Hepatocyte (in vitro differentiated cells): ENCODE results near the gene RALGDS. TPM values are rescaled to one million over a fixed set of nuclear protein-coding genes. Genes with fewer than 3 reads are reported as not detected.

Experiments used
- DNase-seq: peaks from one replicate; pipeline ENCODE4 v3.0.0-alpha.2; 2016; ENCODE audit warnings: low spot score
- H2AFZ ChIP-seq: fragments of 200-600 bp; sonication (generic); 2 replicates; pipeline ENCODE4 v1.6.0; 2016; ENCODE audit warnings: antibody characterized with exemption, mild to moderate bottlenecking
- H3K27ac ChIP-seq: fragments of 200-600 bp; sonication (generic); 2 replicates; pipeline ENCODE4 v1.5.1; 2016; ENCODE audit warnings: mild to moderate bottlenecking
- H3K27me3 ChIP-seq: fragments of 200-600 bp; sonication (generic); 2 replicates; pipeline ENCODE4 v1.6.1; 2016
- H3K36me3 ChIP-seq: fragments of 200-600 bp; sonication (generic); replicated peaks from 2 replicates; pipeline ENCODE4 v1.5.1; 2016; ENCODE audit warnings: low read depth; ENCODE audit not compliant: insufficient read depth
- H3K4me1 ChIP-seq: fragments of 200-600 bp; sonication (generic); 2 replicates; pipeline ENCODE4 v1.5.1; 2016; ENCODE audit warnings: mild to moderate bottlenecking, moderate library complexity; ENCODE audit not compliant: insufficient read depth
- H3K4me2 ChIP-seq: fragments of 200-600 bp; sonication (generic); 2 replicates; pipeline ENCODE4 v1.6.0; 2016
- H3K4me3 ChIP-seq: fragments of 200-600 bp; sonication (generic); 2 replicates; pipeline ENCODE4 v1.5.1; 2016; ENCODE audit warnings: mild to moderate bottlenecking
- H3K79me2 ChIP-seq: fragments of 200-600 bp; sonication (generic); 2 replicates; pipeline ENCODE4 v1.6.0; 2017; ENCODE audit warnings: mild to moderate bottlenecking
- H3K9me2 ChIP-seq: fragments of 200-600 bp; sonication (generic); replicated peaks from 2 replicates; pipeline ENCODE4 v1.6.0; 2017; ENCODE audit warnings: mild to moderate bottlenecking; ENCODE audit not compliant: insufficient read depth
- H3K9me3 ChIP-seq: fragments of 200-600 bp; sonication (generic); 2 replicates; pipeline ENCODE4 v1.5.1; 2016; ENCODE audit warnings: low read depth, mild to moderate bottlenecking
- H4K20me1 ChIP-seq: fragments of 200-600 bp; sonication (generic); 2 replicates; pipeline ENCODE4 v1.6.0; 2016; ENCODE audit warnings: mild to moderate bottlenecking; ENCODE audit not compliant: insufficient read depth, poor library complexity, severe bottlenecking
- CTCF ChIP-seq: fragments of 200-600 bp; sonication (generic); IDR thresholded peaks from 2 replicates; pipeline ENCODE4 v1.5.1; 2016; ENCODE audit warnings: antibody characterized with exemption, mild to moderate bottlenecking; ENCODE audit not compliant: poor library complexity
- EZH2 ChIP-seq: fragments of 200-600 bp; sonication (generic); IDR thresholded peaks from 2 replicates; pipeline ENCODE4 v1.6.1; 2016; ENCODE audit warnings: antibody characterized with exemption, mild to moderate bottlenecking, borderline replicate concordance
- EZH2phosphoT487 ChIP-seq: fragments of 200-600 bp; sonication (generic); IDR thresholded peaks from one replicate; pipeline ENCODE4 v1.6.1; 2018; ENCODE audit warnings: antibody characterized with exemption, mild to moderate bottlenecking, low read depth, moderate library complexity; ENCODE audit not compliant: unreplicated experiment, severe bottlenecking
- WGBS: methylation state at CpG from one replicate; pipeline ENCODE4 v1.1.6; 2016; ENCODE audit warnings: low lambda C conversion rate; ENCODE audit errors: missing lambda C conversion rate; 5-methylcytosine and 5-hydroxymethylcytosine counted together
- polyA plus RNA-seq: library from polyadenylated mRNA; unstranded; fragments of >200 nt; fragmentation: Nextera tagmentation; extraction: Ambion mirVana; gene quantifications from 2 replicates; pipeline ENCODE4 v1.2.1, GENCODE V29; 2016
- total RNA-seq: library from RNA; depleted of rRNA; stranded (reverse); fragments of >200 nt; gene quantifications from 2 replicates; pipeline ENCODE4 v1.2.3, GENCODE V29; 2014

Gene RALGDS
- total and polyA plus RNA-seq, 2 experiments from 2014 or later: 26.9 to 48.0 TPM

- no peak overlapping the region for H3K27ac ChIP-seq
- H3K9me3 ChIP-seq: no peaks in the 10 kb centered on the region
- H3K36me3 ChIP-seq: no peaks in the 10 kb centered on the region
- no peaks in the 10 kb centered on the region for H3K9me2 ChIP-seq
- no peak overlapping the region for H2AFZ ChIP-seq
- H3K79me2 ChIP-seq: no peaks in the 10 kb centered on the region
- no peak overlapping the region for H3K4me2 ChIP-seq
- TF ChIP-seq EZH2 (no peak), EZH2phosphoT487 (no peak), CTCF (no peak)
- H3K27me3 ChIP-seq: no peaks in the 10 kb centered on the region
- WGBS: 94% methylated on average over 12 of the region's 12 CpGs
- H3K4me1 ChIP-seq: peaks cover 6% of the 10 kb centered on the region
- H4K20me1 ChIP-seq: no peaks in the 10 kb centered on the region
- DNase-seq: no peak
- no peak overlapping the region for H3K4me3 ChIP-seq
Observed at GRCh38 chr9:133057553-133057952, 63.5 kb downstream of the RALGDS start.

GRCh38 chr9:133057006-133057405 is 64.0 kb downstream of the RALGDS start:
- H3K27ac ChIP-seq: no peak overlapping the region

GRCh38 chr9:133056533-133056932 is 64.5 kb downstream of the RALGDS start:
- TF ChIP-seq EZH2phosphoT487 (no peak), EZH2 (no peak), CTCF (no peak)
- no peaks in the 10 kb centered on the region for H4K20me1 ChIP-seq
- H3K4me1 ChIP-seq: peaks cover 6% of the 10 kb centered on the region
- no peak overlapping the region for H2AFZ ChIP-seq
- H3K4me2 ChIP-seq: no peak overlapping the region
- DNase-seq: no peak
- no peaks in the 10 kb centered on the region for H3K27me3 ChIP-seq
- no peaks in the 10 kb centered on the region for H3K79me2 ChIP-seq
- WGBS: 94% methylated on average over 13 of the region's 13 CpGs
- H3K36me3 ChIP-seq: no peaks in the 10 kb centered on the region
- no peak overlapping the region for H3K4me3 ChIP-seq
- no peak overlapping the region for H3K27ac ChIP-seq
- H3K9me2 ChIP-seq: no peaks in the 10 kb centered on the region
- H3K9me3 ChIP-seq: no peaks in the 10 kb centered on the region

More at GRCh38 chr9:133057006-133057405, 64.0 kb downstream of the RALGDS start:
- Histone ChIP-seq H3K79me2 (no peaks in the 10 kb centered on the region), H3K27me3 (no peaks in the 10 kb centered on the region), H4K20me1 (no peaks in the 10 kb centered on the region), H3K36me3 (no peaks in the 10 kb centered on the region), H2AFZ (no peak overlapping the region), H3K9me3 (no peaks in the 10 kb centered on the region), H3K9me2 (no peaks in the 10 kb centered on the region), H3K4me2 (no peak overlapping the region), H3K4me3 (no peak overlapping the region), H3K4me1 (peaks cover 6% of the 10 kb centered on the region)
- 92% methylated on average over 6 of the region's 8 CpGs for WGBS
- TF ChIP-seq EZH2: no peak
- no peak for TF ChIP-seq CTCF
- no peak for TF ChIP-seq EZH2phosphoT487
- DNase-seq: no peak

GRCh38 chr9:133055788-133056420 is 65.1 kb downstream of the RALGDS start:
- no peaks in the 10 kb centered on the region for H3K9me3 ChIP-seq
- no peaks in the 10 kb centered on the region for H3K36me3 ChIP-seq
- TF ChIP-seq CTCF: no peak
- no peak for TF ChIP-seq EZH2
- no peak for TF ChIP-seq EZH2phosphoT487
- DNase-seq: no peak
- H2AFZ ChIP-seq: no peak overlapping the region
- no peak overlapping the region for H3K27ac ChIP-seq
- H3K9me2 ChIP-seq: no peaks in the 10 kb centered on the region
- peaks cover under 1% of the 10 kb centered on the region for H3K4me1 ChIP-seq
- WGBS: 98% methylated on average over 17 of the region's 17 CpGs
- H3K4me2 ChIP-seq: no peak overlapping the region
- H4K20me1 ChIP-seq: no peaks in the 10 kb centered on the region
- no peak overlapping the region for H3K4me3 ChIP-seq
- no peaks in the 10 kb centered on the region for H3K27me3 ChIP-seq
- H3K79me2 ChIP-seq: no peaks in the 10 kb centered on the region
